GM12878 (cell line): ENCODE measurements around the gene TSTD2. TPM values are rescaled to one million over a fixed set of nuclear protein-coding genes. Genes with fewer than 3 reads are reported as not detected.

ENCODE experiments used
- ATAC-seq: fragments of 200-7000 bp; cut with Tn5 transposase; 3 replicates; pipeline ENCODE4 v1.9.1; 2020; ENCODE audit warnings: mild to moderate bottlenecking, moderate library complexity
- BruUV-seq: library from RNA; stranded (reverse); fragments of 400-500 nt; replicated peaks from 2 replicates; lab custom pipeline; 2021; lab: Mats Ljungman, UMichigan
- CTCF ChIA-PET: fragments of 300-600 bp; sonication (Branson Sonifier 250); formaldehyde crosslinking; extraction: SDS; loops from one replicate; lab custom pipeline; 2021; ENCODE audit warnings: inconsistent platforms; lab: Yijun Ruan, JAX
- POLR2A ChIA-PET: fragments of 350-600 bp; formaldehyde crosslinking; extraction: SDS; loops from one replicate; lab custom pipeline; 2021; ENCODE audit warnings: inconsistent platforms; lab: Charles Lee
- RAD21 ChIA-PET: fragments of 300-600 bp; sonication (Branson Sonifier 250); formaldehyde crosslinking; loops from one replicate; lab custom pipeline; 2023; ENCODE audit warnings: antibody characterized with exemption; ENCODE audit not compliant: unreplicated experiment; lab: Charles Lee
- SMC1A ChIA-PET: fragments of 300-600 bp; sonication (Branson Sonifier 250); formaldehyde crosslinking; loops from one replicate; lab custom pipeline; 2023; ENCODE audit not compliant: unreplicated experiment, uncharacterized antibody; lab: Charles Lee
- DNase-seq: peaks from one replicate; pipeline ENCODE4 v3.0.0-alpha.2; 2011; ENCODE audit warnings: low read depth, low spot score
- FAIRE-seq: peaks from 3 replicates; lab custom pipeline; 2011; peaks lifted over from hg19 to GRCh38; lab: Jason Lieb, UNC
- H2AFZ ChIP-seq: 2 replicates; pipeline ENCODE4 v1.6.0; 2011; ENCODE audit warnings: low read depth, low read length, control low read depth; ENCODE audit not compliant: control insufficient read depth
- H3K27ac ChIP-seq: 2 replicates; pipeline ENCODE4 v1.5.1; 2011; ENCODE audit warnings: control low read depth; ENCODE audit not compliant: control insufficient read depth, insufficient read depth
- H3K27me3 ChIP-seq, 2 experiments: replicated peaks in 1 of 2; 2 replicates each; pipeline versions ENCODE4 v1.6.0 to v1.6.1; 2011; ENCODE audit warnings: low read length in 1 of 2; ENCODE audit not compliant: control insufficient read depth in 2 of 2, insufficient read depth in 2 of 2
- H3K36me3 ChIP-seq, 2 experiments: 2 replicates each; pipeline ENCODE4 v1.5.1; 2011; ENCODE audit warnings: low read length in 1 of 2; ENCODE audit not compliant: control insufficient read depth in 2 of 2, insufficient read depth in 2 of 2
- H3K4me1 ChIP-seq: 2 replicates; pipeline ENCODE4 v1.6.1; 2011; ENCODE audit warnings: mild to moderate bottlenecking, low read length, moderate library complexity, mixed read lengths; ENCODE audit not compliant: control insufficient read depth, insufficient read depth
- H3K4me2 ChIP-seq: 2 replicates; pipeline ENCODE4 v1.6.0; 2011; ENCODE audit warnings: control low read depth; ENCODE audit not compliant: control insufficient read depth, insufficient read depth
- H3K4me3 ChIP-seq: fragments of 200-600 bp; sonication (generic); 2 replicates; pipeline ENCODE4 v1.5.1; 2016
- H3K79me2 ChIP-seq: 2 replicates; pipeline ENCODE4 v1.6.0; 2011; ENCODE audit warnings: low read length; ENCODE audit not compliant: control insufficient read depth, insufficient read depth
- H3K9ac ChIP-seq: 2 replicates; pipeline ENCODE4 v1.8.0; 2011; ENCODE audit warnings: low read length, control low read depth, mixed read lengths; ENCODE audit not compliant: control insufficient read depth, insufficient read depth
- H3K9me3 ChIP-seq: replicated peaks from 3 replicates; pipeline ENCODE4 v1.5.1; 2011; ENCODE audit warnings: mild to moderate bottlenecking, low read length; ENCODE audit not compliant: control insufficient read depth, insufficient read depth
- H4K20me1 ChIP-seq: 2 replicates; pipeline ENCODE4 v1.6.0; 2011; ENCODE audit not compliant: control insufficient read depth, insufficient read depth
- ATF7 ChIP-seq: fragments of 450-650 bp; IDR thresholded peaks from 2 replicates; pipeline ENCODE4 v1.6.1; 2016; ENCODE audit warnings: low read depth, mild to moderate bottlenecking
- BACH1 ChIP-seq: fragments of 450-650 bp; IDR thresholded peaks from 2 replicates; pipeline ENCODE4 v1.6.1; 2017; ENCODE audit warnings: mild to moderate bottlenecking, borderline replicate concordance
- CHD2 ChIP-seq: IDR thresholded peaks from 2 replicates; pipeline ENCODE4 v1.6.1; 2011; ENCODE audit warnings: low read depth, low read length, improper control_type of control experiment, borderline replicate concordance
- DPF2 ChIP-seq: fragments of 450-650 bp; IDR thresholded peaks from 2 replicates; pipeline ENCODE4 v1.6.1; 2017; ENCODE audit warnings: mild to moderate bottlenecking
- E2F4 ChIP-seq: IDR thresholded peaks from 2 replicates; pipeline ENCODE4 v1.6.1; 2012; ENCODE audit warnings: low read depth, low read length, improper control_type of control experiment
- ETV6 ChIP-seq, 2 experiments: fragments of 450-650 bp in 1 of 2; IDR thresholded peaks in 1 of 2; conservative IDR thresholded peaks in 1 of 2; 2 replicates each; pipeline ENCODE4 v1.6.1; 2014; ENCODE audit warnings: antibody characterized with exemption in 1 of 2, borderline replicate concordance in 1 of 2, low read depth in 1 of 2, mild to moderate bottlenecking in 1 of 2, moderate library complexity in 1 of 2
- GABPA ChIP-seq: IDR thresholded peaks from 2 replicates; pipeline ENCODE4 v1.6.1; 2014; ENCODE audit warnings: antibody characterized with exemption, low read depth, mild to moderate bottlenecking, inconsistent platforms
- GATAD2B ChIP-seq: fragments of 450-650 bp; conservative IDR thresholded peaks from 2 replicates; pipeline ENCODE4 v1.6.1; 2017; ENCODE audit warnings: low read depth, mild to moderate bottlenecking, moderate library complexity
- IKZF2 ChIP-seq, 2 experiments: fragments of 450-650 bp; IDR thresholded peaks; 2 replicates each; pipeline ENCODE4 v1.6.1; 2017; ENCODE audit warnings: mild to moderate bottlenecking in 2 of 2, moderate library complexity in 2 of 2
- JUNB ChIP-seq: IDR thresholded peaks from 2 replicates; pipeline ENCODE4 v1.6.1; 2016; ENCODE audit warnings: antibody characterized with exemption, mild to moderate bottlenecking
- MTA3 ChIP-seq: IDR thresholded peaks from 2 replicates; pipeline ENCODE4 v1.6.1; 2012; ENCODE audit warnings: low read length, inconsistent platforms, borderline replicate concordance
- PBX3 ChIP-seq: IDR thresholded peaks from 2 replicates; pipeline ENCODE4 v1.6.1; 2011; ENCODE audit warnings: mild to moderate bottlenecking, low read depth, low read length, moderate library complexity; ENCODE audit not compliant: insufficient replicate concordance
- RFX5 ChIP-seq: IDR thresholded peaks from 2 replicates; pipeline ENCODE4 v1.6.1; 2011; ENCODE audit warnings: low read depth, low read length, improper control_type of control experiment
- SIN3A ChIP-seq: IDR thresholded peaks from 2 replicates; pipeline ENCODE4 v1.6.1; 2012; ENCODE audit warnings: low read depth, low read length, improper control_type of control experiment
- WRNIP1 ChIP-seq: IDR thresholded peaks from 2 replicates; pipeline ENCODE4 v1.6.1; 2011; ENCODE audit warnings: low read depth, low read length, improper control_type of control experiment, borderline replicate concordance
- ZNF687 ChIP-seq: fragments of 450-650 bp; IDR thresholded peaks from 2 replicates; pipeline ENCODE4 v1.6.1; 2017; ENCODE audit warnings: mild to moderate bottlenecking, moderate library complexity
- WGBS: methylation state at CpG from one replicate; pipeline ENCODE4 v1.1.6; 2016; ENCODE audit warnings: low lambda C conversion rate; ENCODE audit not compliant: insufficient replicate concordance, insufficient coverage; ENCODE audit errors: missing lambda C conversion rate; 5-methylcytosine and 5-hydroxymethylcytosine counted together
- in situ Hi-C: fragments of 300-500 bp; cut with MboI; formaldehyde crosslinking; loops from 9 replicates; pipeline ENCODE4 v1.14.3; 2018; ENCODE audit warnings: mixed read lengths
- intact Hi-C: fragments of 100-400 bp; cut with micrococcal nuclease; formaldehyde crosslinking; loops from one replicate; pipeline ENCODE4 v1.14.2; 2022; ENCODE audit not compliant: unreplicated experiment
- polyA plus RNA-seq, 11 experiments: library from polyadenylated mRNA; depleted of rRNA in 4 of 11; unstranded in 6 of 11; stranded (reverse) in 5 of 11; fragments of >200 nt; fragmentation: Nextera tagmentation in 4 of 11; fragmentation: Illumina TruSeq in 1 of 11; extraction: Ambion mirVana in 4 of 11; extraction: Trizol in 1 of 11; gene quantifications; 1 replicate in 1 of 11; 2 replicates in 10 of 11; pipeline versions ENCODE4 v1.2.1 to v1.2.3, GENCODE V29; 2011 to 2016; ENCODE audit warnings: inconsistent platforms in 2 of 11, missing spikeins in 2 of 11, low read depth in 1 of 11
- total RNA-seq, 4 experiments: library from RNA; depleted of rRNA in 3 of 4; stranded (reverse); fragments of >200 nt in 3 of 4; fragmentation: Illumina TruSeq in 1 of 4; extraction: Trizol in 1 of 4; gene quantifications; 2 replicates each; pipeline versions ENCODE4 v1.2.1 to v1.2.3, GENCODE V29; 2013 to 2021

The TSTD2 gene
- total and polyA plus RNA-seq, 10 of the 15 experiments (the other 5 are each of a cell fraction or from before 2014, with no cell fraction given): 5.0 to 30.6 (median 14.1) TPM

- BruUV-seq: no TSS peak
- ATAC-seq (peak; percentile 0), FAIRE-seq (no peak), DNase-seq (no peak)
- Histone ChIP-seq H3K4me2 (peak overlapping the region; percentile 75), H3K4me3 (peak overlapping the region; percentile 96), H3K27ac (peak overlapping the region; percentile 93), H2AFZ (peak overlapping the region; percentile 71), H3K9ac (peak overlapping the region; percentile 87), H3K9me3 (no peaks in the 10 kb centered on the region), H3K36me3 (no peaks in the 10 kb centered on the region), H3K79me2 (peaks cover 80% of the 10 kb centered on the region), H3K4me1 (peaks cover 5% of the 10 kb centered on the region; the same call in 1 of the 2 replicates), H4K20me1 (no peaks in the 10 kb centered on the region), H3K27me3 (no peaks in the 10 kb centered on the region)
- 1% methylated on average over 43 of the region's 43 CpGs for WGBS
- in situ Hi-C loops (loop anchor here (25.0 kb wide), 1 partner anchor 1222 kb away; the partner anchor contains the start of gene ZNF367), intact Hi-C loops (no loop called here)
- ChIA-PET CTCF (interaction anchor here (0.8 to 3.5 kb wide), 11 partner anchors 12 to 287 kb away, joined by 3 to 29 read pairs (median 4); partner anchors contain the start of gene TMOD1), RAD21 (interaction anchor here (0.8 to 3.6 kb wide), 13 partner anchors 16 to 777 kb away, joined by 3 to 22 read pairs (median 6); partner anchors contain the start of genes TMOD1 and XPA), POLR2A (interaction anchor here (0.5 to 2.2 kb wide), 12 partner anchors 9 to 288 kb away, joined by 3 to 22 read pairs (median 6); partner anchors contain the start of genes TMOD1, TRMO and XPA), SMC1A (interaction anchor here (0.7 to 3.1 kb wide), 9 partner anchors 9 to 778 kb away, joined by 3 to 16 read pairs (median 4); no protein-coding TSS in a partner anchor)
- TF ChIP-seq BACH1 (0 out of 2 replicates have a peak, but pooled peaks have one; percentile 70), ZNF687 (no peak), GABPA (no peak), SIN3A (no peak), GATAD2B (0 out of 2 replicates have a peak, but pooled peaks have one; percentile 38), E2F4 (no peak), IKZF2 (IDR thresholded peaks at IDR 0.05) (no peak), JUNB (no peak), WRNIP1 (no peak), RFX5 (no peak), DPF2 (0 out of 2 replicates have a peak, but pooled peaks have one; percentile 22), ATF7 (no peak), CHD2 (no peak), PBX3 (no peak), ETV6 (conservative IDR thresholded peaks at IDR 0.05 in 1 of 2, IDR thresholded peaks at IDR 0.05 in 1 of 2; ENCODE audit: borderline replicate concordance in 1 of 2, low read depth in 1 of 2) (no peak), MTA3 (no peak)
Measured at GRCh38 chr9:97633859-97634490, 807 bp upstream of the TSTD2 start.
